DND-41 (cell line): Measurements from ENCODE around the gene CCDC83.

Experiments used
- ATAC-seq: fragments of 200-7000 bp; cut with Tn5 transposase; 3 replicates; pipeline ENCODE4 v1.9.1; 2021; ENCODE audit warnings: low read depth; ENCODE audit not compliant: insufficient read depth
- DNase-seq: peaks from one replicate; pipeline ENCODE4 v3.0.0-alpha.2; 2020
- H2AFZ ChIP-seq: 2 replicates; pipeline ENCODE4 v1.6.0; 2012; ENCODE audit warnings: low read depth, low read length
- H3K27ac ChIP-seq: 2 replicates; pipeline ENCODE4 v1.5.1; 2012; ENCODE audit warnings: low read length, inconsistent platforms
- H3K27me3 ChIP-seq: fragments of 200-600 bp; sonication (generic); 2 replicates; pipeline ENCODE4 v1.6.0; 2012; ENCODE audit warnings: low read length, mild to moderate bottlenecking, inconsistent platforms; ENCODE audit not compliant: insufficient read depth, poor library complexity
- H3K36me3 ChIP-seq: 2 replicates; pipeline ENCODE4 v1.5.1; 2012; ENCODE audit warnings: low read length, inconsistent platforms; ENCODE audit not compliant: insufficient read depth
- H3K4me1 ChIP-seq: 2 replicates; pipeline ENCODE4 v1.5.1; 2012; ENCODE audit warnings: mild to moderate bottlenecking, low read length; ENCODE audit not compliant: insufficient read depth
- H3K4me2 ChIP-seq: 2 replicates; pipeline ENCODE4 v1.6.0; 2012; ENCODE audit warnings: mild to moderate bottlenecking, moderate library complexity, low read length, inconsistent platforms; ENCODE audit not compliant: insufficient read depth
- H3K4me3 ChIP-seq, 2 experiments: fragments of 200-600 bp in 1 of 2; shearing (Covaris generic) in 1 of 2; 2 replicates each; pipeline ENCODE4 v1.5.1; 2012 to 2016; ENCODE audit warnings: inconsistent platforms in 2 of 2, low read length in 2 of 2, mild to moderate bottlenecking in 2 of 2, low read depth in 1 of 2, moderate library complexity in 1 of 2
- H3K79me2 ChIP-seq: 2 replicates; pipeline ENCODE4 v1.6.0; 2012; ENCODE audit warnings: low read length, inconsistent platforms; ENCODE audit not compliant: insufficient read depth
- H3K9ac ChIP-seq: 2 replicates; pipeline ENCODE4 v1.6.0; 2012; ENCODE audit warnings: low read depth, mild to moderate bottlenecking, inconsistent platforms, low read length, moderate library complexity
- H3K9me3 ChIP-seq: 2 replicates; pipeline ENCODE4 v1.5.1; 2012; ENCODE audit warnings: low read length, moderate library complexity, mild to moderate bottlenecking, inconsistent platforms; ENCODE audit not compliant: insufficient read depth, severe bottlenecking
- H4K20me1 ChIP-seq: 2 replicates; pipeline ENCODE4 v1.6.0; 2012; ENCODE audit warnings: low read length; ENCODE audit not compliant: insufficient read depth
- EZH2 ChIP-seq: IDR thresholded peaks from 3 replicates; pipeline ENCODE4 v1.6.1; 2012; ENCODE audit warnings: borderline replicate concordance, low read depth, mild to moderate bottlenecking, moderate library complexity, low read length, inconsistent platforms; ENCODE audit not compliant: severe bottlenecking
- TF ChIP-seq, protein P1 (sequence below): IDR thresholded peaks from 2 replicates; pipeline ENCODE4 v1.5.1; 2012; ENCODE audit warnings: borderline replicate concordance, low read length, moderate library complexity, mild to moderate bottlenecking; ENCODE audit not compliant: poor library complexity, severe bottlenecking; ENCODE audit errors: extremely low read depth

CCDC83 gene

DNA sequence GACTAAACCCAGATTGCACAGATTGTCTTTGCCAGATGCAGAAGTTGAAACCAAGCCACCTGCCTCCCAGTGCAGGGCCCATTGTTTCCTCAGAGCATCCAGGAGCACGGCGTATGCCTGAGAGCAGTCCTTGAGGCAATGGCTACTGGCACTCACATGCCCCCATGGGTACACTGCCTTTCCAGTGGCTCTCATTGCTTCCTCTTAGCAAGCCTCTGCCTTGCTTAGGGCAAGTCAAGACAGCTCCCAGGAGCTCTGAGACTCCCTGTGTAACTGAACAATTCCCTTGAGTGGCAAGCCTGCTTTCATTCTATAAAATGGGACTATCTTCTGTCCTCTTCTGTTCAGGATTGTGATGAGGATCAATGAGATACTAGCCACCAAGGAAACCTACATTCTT lies 48.3 kb upstream of the CCDC83 start:
- Histone ChIP-seq H3K79me2 (no peaks in the 10 kb centered on the region), H3K9ac (no peak overlapping the region), H4K20me1 (peaks cover 12% of the 10 kb centered on the region; the same call in 1 of the 2 replicates), H3K27ac (no peak overlapping the region), H3K27me3 (peaks cover 31% of the 10 kb centered on the region), H3K4me2 (no peak overlapping the region), H3K9me3 (no peaks in the 10 kb centered on the region), H3K4me3 (no peak overlapping the region), H3K4me1 (no peaks in the 10 kb centered on the region), H3K36me3 (no peaks in the 10 kb centered on the region), H2AFZ (no peak overlapping the region)
- DNase-seq (no peak), ATAC-seq (no peak)
- TF ChIP-seq, protein P1, sequence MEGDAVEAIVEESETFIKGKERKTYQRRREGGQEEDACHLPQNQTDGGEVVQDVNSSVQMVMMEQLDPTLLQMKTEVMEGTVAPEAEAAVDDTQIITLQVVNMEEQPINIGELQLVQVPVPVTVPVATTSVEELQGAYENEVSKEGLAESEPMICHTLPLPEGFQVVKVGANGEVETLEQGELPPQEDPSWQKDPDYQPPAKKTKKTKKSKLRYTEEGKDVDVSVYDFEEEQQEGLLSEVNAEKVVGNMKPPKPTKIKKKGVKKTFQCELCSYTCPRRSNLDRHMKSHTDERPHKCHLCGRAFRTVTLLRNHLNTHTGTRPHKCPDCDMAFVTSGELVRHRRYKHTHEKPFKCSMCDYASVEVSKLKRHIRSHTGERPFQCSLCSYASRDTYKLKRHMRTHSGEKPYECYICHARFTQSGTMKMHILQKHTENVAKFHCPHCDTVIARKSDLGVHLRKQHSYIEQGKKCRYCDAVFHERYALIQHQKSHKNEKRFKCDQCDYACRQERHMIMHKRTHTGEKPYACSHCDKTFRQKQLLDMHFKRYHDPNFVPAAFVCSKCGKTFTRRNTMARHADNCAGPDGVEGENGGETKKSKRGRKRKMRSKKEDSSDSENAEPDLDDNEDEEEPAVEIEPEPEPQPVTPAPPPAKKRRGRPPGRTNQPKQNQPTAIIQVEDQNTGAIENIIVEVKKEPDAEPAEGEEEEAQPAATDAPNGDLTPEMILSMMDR, result no peak
- TF ChIP-seq EZH2, result no peak

- TF ChIP-seq, protein P1, result no peak
- no peak for TF ChIP-seq EZH2
- no peaks in the 10 kb centered on the region for H3K4me1 ChIP-seq
- H2AFZ ChIP-seq, result no peak overlapping the region
- H3K9ac ChIP-seq, result no peak overlapping the region
- no peak for ATAC-seq
- H3K27ac ChIP-seq, result no peak overlapping the region
- no peak for DNase-seq
- peaks cover 16% of the 10 kb centered on the region for H4K20me1 ChIP-seq
- peaks cover 43% of the 10 kb centered on the region for H3K27me3 ChIP-seq
- no peaks in the 10 kb centered on the region for H3K9me3 ChIP-seq
- H3K36me3 ChIP-seq, result no peaks in the 10 kb centered on the region
- H3K4me2 ChIP-seq, result no peak overlapping the region
- no peaks in the 10 kb centered on the region for H3K79me2 ChIP-seq
- no peak overlapping the region for H3K4me3 ChIP-seq
Observed at GRCh38 chr11:85809191-85809590, 46.0 kb upstream of the CCDC83 start.

DNA sequence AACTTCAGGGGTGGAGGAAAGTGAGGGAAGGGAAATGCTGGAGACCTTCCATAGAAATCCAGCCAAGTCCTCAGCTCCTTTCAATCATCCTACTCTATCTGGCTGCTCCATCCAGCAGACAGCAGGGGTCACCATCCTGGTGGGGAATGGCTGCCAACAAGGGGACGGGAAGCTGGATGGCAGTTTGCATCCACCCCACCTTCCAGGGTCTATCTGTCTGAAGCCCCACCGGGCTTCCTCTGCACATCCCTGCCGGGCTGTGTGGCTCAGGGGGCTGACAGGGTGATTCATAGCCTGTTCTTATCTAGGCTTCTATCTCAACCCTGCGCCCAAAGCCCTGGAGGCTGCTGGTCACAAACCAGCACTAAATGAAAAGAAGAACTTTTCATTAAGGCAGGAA lies 45.3 kb upstream of the CCDC83 start:
- no peak overlapping the region for H3K4me3 ChIP-seq

More for the DNA sequence above, 45.3 kb upstream of the CCDC83 start:
- Histone ChIP-seq H4K20me1 (peaks cover 13% of the 10 kb centered on the region), H3K79me2 (no peaks in the 10 kb centered on the region), H3K27me3 (peaks cover 39% of the 10 kb centered on the region), H3K9me3 (no peaks in the 10 kb centered on the region), H3K4me2 (no peak overlapping the region), H3K27ac (no peak overlapping the region), H3K9ac (no peak overlapping the region), H3K4me1 (no peaks in the 10 kb centered on the region), H2AFZ (no peak overlapping the region), H3K36me3 (no peaks in the 10 kb centered on the region)
- DNase-seq (no peak), ATAC-seq (peak; percentile 55; the same call in 2 of the 3 replicates)
- TF ChIP-seq, protein P1, result no peak
- no peak for TF ChIP-seq EZH2
